22Rv1 (cell line): ENCODE results near the gene CLIC4.

Source experiments
- CTCF ChIP-seq: fragments of 450-650 bp; IDR thresholded peaks from 2 replicates; pipeline ENCODE4 v1.5.1; 2017; ENCODE audit warnings: mild to moderate bottlenecking
- ZFX ChIP-seq: fragments of 450-650 bp; IDR thresholded peaks from 2 replicates; pipeline ENCODE4 v1.6.1; 2017; ENCODE audit warnings: antibody characterized with exemption, borderline replicate concordance

DNA sequence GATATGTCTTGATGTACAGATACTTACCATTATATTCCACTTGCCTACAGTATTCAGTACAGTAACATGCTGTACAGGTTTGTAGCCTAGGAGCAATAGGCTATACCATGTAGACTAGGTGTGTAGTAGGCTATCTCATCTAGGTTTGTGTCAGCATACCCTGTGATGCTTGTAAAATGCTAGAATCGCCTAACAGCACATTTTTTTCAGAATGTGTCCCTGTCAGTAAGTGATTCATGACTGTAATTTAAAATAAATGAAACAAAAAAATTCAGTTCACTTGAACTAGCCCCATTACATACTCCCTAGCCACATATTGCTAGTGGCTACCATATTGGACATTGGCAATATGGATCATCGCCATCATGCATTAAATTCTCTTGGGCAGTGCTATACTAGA lies 51.3 kb downstream of the CLIC4 start:
- no peak for TF ChIP-seq CTCF
- no peak for TF ChIP-seq ZFX
